Stimulated activated CD8-positive, alpha-beta memory T cell treated with anti-CD3 and anti-CD28 coated beads, Interleukin-15, amount 100 ng/mL, for 4 hours (primary cell): ENCODE measurements around the gene PROKR1.
"Not testable (repeated sequence)": the region's sequence is repeated elsewhere in the genome, so short reads cannot be mapped to it uniquely, and the experiment has no call there.

Experiments
- DNase-seq, 2 donors: peaks; one replicate each; pipeline ENCODE4 v3.0.0-alpha.2; 2020; ENCODE audit warnings: low read depth in 2 of 2

The PROKR1 gene

DNA sequence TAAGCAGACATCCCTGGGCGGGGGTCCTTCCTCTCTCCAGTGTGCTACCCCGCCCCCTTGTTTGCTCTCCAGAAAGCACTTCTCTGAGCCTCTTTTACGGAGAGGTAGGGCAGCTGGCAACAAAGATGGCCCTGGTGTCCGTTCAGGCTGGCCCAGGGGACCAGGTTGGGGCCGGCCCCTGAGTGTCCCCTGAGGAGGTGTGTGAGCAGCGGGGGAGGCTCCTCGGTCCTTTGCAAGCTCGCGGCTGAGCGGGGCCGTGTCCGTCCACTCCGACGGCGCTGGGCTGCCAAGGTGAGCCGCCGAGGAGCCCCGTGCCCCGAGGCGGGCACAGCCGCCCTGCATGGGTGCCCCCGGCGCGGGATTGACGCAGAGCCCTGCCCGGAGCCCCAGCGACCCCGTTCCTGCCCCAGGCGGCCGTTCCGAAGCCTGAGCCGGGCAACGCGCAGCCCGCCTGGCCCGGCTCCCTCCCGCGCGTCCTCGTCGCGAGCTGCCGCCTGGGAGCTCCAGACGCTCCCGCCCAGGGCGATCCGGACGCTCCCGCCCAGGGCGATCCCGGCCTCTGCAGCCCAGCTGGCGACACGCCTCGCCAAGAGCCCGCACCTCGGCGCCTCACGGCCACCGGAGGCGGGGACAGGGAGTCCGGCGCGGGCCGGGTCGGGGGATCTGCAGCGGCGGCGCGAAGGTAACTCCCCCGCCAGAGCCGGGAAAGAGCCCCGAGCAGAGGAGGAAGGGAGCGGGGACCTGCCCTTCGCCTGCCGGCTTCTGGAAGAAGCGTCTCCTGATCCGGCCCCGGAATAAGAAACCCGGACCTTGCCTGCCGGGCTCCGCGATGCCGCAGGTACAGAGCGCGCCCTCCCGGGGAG is at the start of gene PROKR1:
TSS of gene PROKR1 (plus strand) at position 569 of the 863 bp plus-strand sequence. CDS start 2,243 bp downstream, outside the sequence.
- no peak for DNase-seq

DNA sequence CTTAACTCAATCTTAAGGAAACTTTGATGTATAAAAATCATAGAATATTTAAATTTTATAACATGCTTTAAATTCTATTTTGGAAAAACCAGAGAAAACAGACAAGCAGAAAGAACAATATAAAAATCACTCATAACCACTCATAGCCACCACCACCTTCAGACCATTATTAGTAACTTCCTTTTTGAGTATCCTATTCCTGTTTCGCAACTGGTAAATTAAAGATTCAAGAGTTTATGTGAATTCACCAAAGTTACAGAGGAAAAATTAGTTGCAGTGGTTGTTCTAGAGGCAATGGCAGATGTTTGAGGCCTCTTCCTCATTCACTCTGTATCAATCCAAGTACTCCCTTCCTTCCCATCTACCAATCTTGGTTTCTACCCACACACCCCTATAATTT is 49.3 kb upstream of the PROKR1 start:
- no peak for DNase-seq

DNA sequence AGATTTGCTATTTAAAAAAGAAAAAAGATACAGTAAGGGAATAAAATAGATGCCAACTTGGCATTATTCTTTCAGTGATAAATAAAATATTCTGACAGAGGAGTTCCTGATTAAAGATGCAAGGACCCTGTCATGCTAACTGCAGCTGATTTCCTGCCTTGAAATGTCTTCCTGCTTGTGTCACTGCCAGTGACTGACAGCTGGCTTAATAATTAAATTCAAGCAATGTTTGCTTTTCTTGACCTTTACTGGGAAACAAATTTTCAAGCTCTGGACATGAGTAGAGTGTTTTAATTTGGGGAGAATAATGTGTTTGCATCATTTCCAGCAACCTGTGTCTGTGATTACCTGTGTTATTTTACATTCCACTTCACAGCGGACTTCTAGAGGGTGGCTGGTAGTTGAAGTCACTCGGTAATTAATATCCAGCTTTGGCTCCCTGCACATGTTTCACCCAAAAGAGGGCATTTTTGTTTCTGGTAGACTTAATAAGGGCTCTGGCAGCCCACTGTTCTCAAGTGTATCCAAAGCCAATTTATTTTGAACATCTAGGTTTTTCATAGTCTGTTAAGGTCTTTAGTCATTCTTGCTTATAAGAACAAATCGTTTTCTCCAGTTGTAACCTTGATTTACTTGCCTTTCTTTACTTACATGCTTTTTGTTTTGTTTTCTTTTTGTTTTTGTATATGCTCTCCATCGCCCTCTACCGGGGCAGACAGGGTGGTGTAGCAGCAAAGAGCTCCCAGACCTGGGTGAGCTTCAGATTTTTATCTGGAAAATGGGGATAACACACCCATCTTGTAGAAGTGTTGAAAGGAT is 48.5 kb upstream of the PROKR1 start:
- peak in 1 of 2 donors; percentile 1 for DNase-seq

DNA sequence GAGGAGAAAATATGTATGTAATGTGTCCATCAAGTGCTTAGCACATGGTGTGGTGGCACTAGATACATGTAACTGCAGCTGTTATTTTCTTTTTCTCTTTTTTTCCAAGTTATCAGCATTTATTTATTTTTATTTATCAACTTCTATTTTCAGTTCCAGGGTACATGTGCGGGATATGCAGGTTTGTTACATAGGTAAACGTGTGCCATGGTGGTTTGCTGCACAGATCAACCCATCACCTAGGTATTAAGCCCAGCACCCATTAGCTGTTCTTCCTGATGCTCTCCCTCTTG is 47.9 kb upstream of the PROKR1 start:
- DNase-seq, result not testable (repeated sequence)

DNA sequence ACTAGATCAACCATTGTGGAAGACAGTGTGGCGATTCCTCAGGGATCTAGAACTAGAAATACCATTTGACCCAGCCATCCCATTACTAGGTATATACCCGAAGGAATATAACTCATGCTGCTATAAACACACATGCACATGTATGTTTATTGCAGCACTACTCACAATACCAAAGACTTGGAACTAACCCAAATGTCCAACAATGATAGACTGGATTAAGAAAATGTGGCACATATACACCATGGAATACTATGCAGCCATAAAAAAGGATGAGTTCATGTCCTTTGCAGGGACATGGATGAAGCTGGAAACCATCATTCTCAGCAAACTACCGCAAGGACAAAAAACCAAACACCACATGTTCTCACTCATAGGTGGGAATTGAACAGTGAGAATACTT is 42.9 kb upstream of the PROKR1 start:
- DNase-seq, result not testable (repeated sequence)

DNA sequence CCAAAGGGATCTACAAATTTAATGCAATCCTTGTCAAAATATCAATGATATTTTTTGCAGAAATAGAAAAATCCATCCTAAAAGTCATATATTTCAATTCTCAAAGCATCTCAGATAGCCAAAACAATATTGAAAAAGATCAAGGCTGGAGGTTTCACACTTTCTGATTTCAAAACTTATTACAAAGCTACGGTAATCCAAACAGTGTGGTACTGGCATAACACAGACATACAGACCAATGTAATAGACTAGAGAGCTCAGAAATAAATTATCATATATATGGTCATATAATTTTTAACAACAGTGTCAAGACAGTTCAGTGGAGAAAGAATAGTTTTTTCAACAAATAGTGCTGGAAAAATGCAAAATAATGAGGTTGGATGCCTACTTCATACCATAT is 40.3 kb upstream of the PROKR1 start:
- DNase-seq, result no peak

DNA sequence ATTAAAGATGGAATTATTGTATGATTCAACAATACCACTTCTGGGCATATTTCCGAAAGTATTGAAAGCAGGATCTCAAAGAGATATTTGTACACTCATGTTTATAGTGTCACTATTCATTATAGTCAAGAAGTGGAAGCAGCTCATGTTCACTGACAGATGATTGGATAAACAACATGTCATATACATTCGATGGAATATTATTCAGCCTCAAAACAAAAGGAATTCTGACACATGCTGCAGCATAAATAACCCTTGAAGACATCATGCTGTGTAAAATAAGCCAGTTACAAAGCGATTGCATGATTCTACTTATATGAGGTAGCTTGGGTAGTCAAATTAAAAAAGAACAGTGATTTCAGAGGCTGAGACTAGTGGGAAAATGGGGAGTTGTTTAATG is 39.3 kb upstream of the PROKR1 start:
- DNase-seq, result no peak

DNA sequence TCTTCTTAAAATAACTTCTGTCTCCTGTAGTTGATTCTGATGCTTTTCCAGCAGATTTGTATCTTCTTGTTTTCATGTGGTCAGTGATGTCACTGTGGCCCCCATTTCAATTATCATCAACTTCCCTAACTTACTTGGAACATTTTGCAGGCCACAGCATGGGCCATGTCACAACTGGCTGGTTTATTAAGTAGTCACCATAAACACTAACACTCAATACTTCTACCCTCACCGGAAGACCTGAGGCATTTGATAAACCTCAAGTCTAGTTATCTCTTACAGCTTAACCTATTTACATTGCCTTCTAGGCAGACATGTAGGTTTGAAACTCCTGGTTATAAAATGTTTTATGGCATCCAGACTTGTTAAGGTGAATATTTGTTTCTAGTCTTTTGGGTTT is 37.4 kb upstream of the PROKR1 start:
- DNase-seq, result no peak

DNA sequence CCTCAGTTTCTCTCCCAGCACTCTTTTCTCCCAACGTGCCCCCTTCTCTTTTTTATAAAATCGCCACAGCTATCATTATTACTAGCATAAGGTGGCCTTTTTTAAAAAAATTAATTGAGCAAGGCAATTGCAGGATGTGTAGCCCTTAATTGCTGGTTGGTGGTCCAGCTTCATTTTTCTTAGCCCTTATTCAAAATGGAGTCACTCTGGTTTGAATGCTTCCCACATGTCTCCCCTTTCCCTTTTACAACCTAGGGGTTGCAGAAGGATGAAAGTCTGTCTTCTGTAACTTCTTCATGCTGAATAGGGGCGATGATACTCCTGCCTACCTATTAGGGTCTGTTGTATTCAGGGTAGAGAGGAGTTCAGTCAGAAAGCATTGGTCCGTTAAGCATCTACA is 36.6 kb upstream of the PROKR1 start:
- no peak for DNase-seq

DNA sequence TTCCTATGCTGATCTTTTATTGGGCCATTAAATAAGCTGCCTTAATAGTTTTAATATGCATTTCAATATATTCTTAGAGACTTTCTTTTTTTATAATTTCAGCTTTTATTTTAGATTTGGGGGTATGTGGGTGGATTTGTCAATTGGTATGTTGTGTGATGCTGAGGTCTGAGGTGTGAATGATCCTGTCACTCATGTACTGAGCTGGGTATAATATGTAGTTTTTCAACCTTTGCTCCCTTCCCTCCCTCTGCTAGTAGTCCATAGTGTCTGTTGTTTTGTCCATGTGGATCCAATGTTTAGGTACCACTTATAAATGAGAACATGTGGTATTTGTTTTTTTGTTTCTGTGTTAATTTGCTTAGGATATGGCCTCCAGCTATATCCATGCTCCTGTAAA is 35.5 kb upstream of the PROKR1 start:
- DNase-seq, result no peak

DNA sequence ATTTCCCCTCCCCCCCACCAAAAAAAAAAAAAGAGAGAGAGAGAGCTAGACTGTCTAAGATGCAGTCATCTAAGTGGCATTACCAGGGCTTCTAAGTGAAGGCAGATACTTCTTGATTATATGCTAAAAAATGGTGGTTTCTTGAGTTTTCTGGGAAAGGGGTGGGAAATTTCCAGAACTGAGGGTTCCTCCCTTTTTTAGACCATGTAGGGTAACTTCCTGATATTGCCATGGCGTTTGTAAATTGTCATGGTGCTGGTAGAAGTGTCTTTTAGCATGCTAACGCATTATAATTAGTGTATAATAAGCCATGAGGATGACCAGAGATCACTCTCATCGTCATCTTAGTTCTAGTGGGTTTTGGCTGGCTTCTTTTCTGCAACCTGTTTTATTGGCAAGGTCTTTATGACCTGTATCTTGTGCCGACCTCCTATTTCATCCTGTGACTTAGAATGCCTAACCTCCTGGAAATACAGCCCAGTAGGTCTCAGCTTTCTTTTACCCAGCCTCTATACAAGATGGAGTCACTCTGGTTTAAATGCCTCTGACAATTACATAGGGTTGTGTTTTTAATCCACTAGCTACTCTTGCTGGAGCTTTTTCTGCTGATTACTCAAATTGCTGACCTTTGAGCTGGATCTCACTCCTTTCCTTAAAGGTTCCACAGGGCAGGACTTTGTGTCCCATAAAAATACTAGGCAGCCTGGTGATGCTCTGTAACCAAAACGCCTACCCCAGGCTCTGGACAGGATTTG is 30.4 kb upstream of the PROKR1 start:
- no peak for DNase-seq

DNA sequence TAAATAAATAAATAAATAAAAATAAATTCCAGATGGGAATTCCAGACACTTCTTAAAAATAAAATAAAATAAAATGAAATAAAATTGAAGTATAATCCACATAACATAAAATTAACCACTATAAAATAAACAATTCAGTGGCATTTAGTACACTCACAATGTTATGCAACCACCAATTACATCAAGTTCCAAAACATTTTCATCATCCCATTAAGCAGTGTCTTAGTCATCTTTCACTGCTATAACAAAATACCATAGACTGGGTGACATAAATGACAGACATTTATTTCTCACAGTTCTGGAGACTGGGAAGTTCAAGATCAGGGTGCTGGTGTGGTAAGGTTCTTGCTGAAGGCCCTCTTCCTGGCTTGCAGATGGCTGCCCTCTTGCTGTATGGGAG is 22.6 kb upstream of the PROKR1 start:
- no peak for DNase-seq

DNA sequence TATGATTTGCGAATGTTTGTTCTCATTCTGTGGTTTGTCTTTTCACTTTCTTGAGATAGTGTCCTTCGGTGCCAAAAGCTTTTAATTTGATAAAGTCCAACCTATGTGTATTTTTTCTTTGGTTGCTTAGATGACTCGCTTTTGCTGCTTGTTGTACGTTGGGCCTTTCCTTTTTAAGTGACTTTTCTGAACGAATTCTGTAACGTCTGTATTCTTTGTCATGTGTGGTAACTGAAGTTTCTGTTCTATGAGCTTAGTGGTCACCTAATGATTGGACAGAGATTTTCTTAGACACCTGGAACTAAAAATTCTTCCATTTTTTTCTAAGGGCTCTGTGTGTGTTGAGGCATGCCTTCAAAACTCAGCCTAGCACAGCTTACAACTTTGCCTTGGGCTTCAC is 19.6 kb upstream of the PROKR1 start:
- DNase-seq, result no peak

DNA sequence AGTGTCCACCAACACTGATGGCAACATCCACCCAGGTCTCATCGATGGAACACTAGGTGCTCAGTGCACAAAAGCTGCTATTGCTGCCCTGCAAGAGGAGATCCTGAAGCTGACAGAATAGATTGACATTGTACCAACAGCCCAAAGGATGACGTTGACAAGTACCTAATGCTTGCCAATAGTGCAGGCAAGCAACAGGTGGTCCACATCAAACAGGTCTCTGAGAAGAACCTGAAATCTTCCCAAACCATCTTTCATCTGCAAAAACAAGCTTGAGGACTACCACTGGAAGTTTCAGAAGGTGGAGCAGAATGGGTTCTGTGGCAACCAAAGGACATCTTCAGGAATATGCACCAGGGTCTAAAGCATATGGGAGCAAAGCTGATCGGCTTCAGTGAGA is 15.8 kb upstream of the PROKR1 start:
- DNase-seq, result no peak

DNA sequence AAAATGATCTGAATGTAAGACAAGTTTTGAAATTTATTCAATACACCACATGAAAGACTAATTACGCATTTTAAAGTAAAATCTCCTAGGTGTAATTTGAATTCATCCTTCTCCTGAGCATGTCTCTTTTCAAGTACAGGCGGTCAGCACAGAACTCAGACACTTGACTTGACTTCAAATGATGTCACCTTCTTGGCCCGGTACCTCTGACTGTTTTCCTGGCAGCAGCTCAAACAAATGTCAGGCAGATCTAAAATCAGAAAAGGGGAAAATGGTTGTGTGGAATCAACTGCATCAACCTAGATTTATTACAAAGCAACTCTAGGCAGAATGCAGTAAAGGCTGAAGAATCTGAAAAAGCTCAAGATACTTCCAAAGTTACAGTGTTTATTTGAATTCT is 11.4 kb upstream of the PROKR1 start:
- DNase-seq, result no peak

DNA sequence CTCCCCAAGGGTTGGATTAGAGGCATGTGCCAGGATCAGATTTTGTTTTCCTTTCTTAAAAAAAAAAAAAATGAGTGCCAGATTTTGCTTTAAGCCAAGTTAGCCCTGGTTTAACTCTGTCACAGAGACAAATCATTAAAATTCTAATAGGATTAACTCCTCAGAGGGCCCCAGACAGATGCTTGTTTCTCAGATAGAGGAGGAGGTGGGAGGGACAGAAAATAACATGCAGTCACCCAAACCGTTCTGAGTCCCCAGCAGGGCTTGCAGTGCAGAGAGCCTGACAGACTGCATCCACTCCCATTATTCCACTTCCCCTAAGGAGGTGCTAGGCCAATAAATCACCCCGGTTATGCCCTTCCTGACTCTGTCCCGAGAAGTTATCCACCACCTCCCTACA is 6.3 kb upstream of the PROKR1 start:
- no peak for DNase-seq

DNA sequence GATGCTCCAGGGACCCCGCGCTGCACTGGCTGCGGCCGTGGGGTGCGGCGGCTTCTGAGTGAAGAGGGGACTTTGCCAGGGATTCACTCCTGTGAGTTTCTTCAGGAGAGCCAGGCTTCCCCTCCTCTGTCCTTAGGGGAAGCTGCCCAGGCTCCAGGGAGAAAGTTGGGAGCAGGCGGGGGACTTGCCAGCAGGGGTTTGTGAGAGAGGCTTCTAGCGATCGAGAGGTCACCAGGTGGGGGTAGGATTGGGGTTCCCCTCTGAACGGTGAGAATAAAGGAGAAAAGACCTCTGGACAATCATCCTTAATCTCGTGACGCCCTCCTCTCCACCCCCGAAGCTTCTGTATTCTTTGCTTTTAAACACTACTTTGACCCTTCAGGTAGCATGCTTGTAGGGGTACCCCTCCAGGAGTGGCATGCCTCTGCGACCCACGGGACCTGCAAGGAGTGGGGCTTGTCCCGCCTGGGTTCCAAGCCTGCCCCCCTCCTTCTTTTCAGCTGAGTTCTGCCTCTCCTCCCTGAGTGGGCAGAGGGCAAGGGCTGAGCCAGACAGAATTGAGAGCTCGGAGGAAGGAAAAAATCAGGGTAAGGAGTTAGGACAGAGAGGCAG is 601 bp downstream of the PROKR1 start:
- DNase-seq, result no peak

DNA sequence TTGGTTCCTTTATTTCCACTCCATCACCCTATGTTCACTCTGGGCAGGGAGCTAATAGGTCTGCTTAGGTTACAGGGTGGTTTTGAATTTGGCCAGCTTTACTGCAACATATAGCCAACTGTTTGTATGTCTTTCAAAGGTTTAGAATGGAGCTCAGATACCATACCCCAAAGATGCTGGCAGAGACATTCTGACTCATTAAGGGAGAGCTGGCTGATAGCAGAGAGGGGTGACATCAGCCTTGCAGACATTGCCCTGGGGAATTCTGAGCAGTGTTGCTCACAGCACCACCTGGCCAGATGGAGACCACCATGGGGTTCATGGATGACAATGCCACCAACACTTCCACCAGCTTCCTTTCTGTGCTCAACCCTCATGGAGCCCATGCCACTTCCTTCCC is 2.1 kb downstream of the PROKR1 start:
- DNase-seq, result no peak

DNA sequence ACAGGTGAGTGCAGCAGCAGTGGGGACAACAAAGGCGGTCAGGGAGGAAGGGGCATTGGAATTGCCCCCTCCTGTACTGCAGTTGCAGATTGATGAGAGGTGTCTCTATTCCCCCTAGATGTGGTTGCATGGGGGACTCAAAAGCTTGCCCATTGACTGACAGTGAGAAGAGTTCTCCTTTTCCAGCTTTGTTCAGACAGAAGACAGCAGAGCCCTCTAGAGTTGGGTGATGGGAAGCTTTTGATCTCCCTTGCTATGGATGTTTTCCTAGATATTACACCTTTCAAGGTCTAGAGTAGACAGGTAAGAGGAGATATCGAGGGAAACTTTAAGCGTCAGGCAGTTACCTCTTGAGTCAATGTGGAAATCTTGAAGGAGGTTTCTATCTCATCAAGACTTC is 2.9 kb downstream of the PROKR1 start:
- DNase-seq, result no peak

DNA sequence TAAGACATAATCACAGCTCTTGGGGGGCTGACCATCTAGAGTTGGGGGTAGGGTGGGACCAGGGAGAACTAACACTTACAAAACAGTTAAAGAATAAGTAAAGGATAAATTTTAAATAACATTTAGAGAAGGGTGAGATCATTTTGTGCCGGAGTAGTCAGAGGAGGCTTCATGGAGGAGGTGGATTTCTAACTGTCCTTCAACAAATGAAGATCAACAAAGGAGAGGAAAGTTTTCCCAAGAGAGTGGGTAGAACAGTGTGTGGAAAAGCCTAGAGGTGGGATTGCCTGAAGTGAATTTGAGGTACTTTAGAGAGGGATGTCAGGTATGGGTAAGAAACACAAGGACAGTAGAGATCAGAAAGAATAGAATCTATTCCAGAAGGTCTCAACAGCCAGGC is 7.3 kb downstream of the PROKR1 start:
- DNase-seq, result no peak

DNA sequence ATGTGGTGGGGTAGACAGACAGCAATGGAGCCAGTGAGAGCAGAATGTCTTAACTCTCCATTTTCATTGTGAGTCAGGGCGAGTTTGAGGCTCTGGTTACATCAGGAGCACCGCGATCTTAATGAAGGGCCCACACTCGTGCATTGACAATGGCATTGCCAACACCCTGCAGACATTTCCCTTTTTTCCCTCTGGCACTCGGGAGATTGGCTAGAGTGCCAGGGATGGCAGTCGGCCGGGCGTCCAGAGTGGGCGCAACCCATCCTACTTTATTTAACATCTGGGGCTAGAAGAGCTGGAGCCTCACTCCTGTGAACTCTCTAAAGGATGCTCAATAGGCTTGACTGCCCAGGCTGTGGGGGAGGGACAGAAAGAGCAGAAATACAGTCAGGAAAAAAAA is 9.7 kb downstream of the PROKR1 start:
- DNase-seq, result no peak

DNA sequence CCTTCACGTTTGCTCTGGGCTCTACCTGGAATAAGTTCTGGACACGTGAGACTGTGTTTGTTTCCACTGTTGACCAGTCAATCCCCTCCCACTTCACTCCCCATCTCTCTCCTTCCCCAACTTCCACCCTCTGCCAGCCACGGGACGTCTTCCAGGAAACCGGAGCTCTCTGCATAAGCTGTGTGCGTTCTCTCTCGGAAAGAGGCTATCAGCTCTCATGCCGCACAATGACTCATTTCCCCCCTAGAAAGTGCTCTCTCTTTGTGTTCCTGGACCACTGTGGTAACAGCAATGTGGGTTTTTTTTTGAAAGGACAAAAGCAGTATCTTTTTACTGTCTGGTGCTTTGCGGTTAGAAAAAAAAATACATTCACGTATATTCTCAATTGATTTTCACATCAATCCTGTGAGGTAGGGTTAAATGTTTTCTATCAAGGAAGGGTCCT is 10.2 kb downstream of the PROKR1 start:
- peak in 1 of 2 donors; percentile 39 for DNase-seq
